Hematopoietic multipotent progenitor cell treated with erythropoietin and hydrocortisone succinate and interleukin-3 and kit ligand, for 4 days (in vitro differentiated cells): ENCODE results near the gene GREM1.

Source experiments
- DNase-seq: peaks from one replicate; pipeline ENCODE4 v3.0.0-alpha.2; 2015

GREM1 gene

GRCh38 chr15:32790352-32790999, 72.7 kb downstream of the GREM1 start:
- DNase-seq, result no peak

- no peak for DNase-seq
Measured at GRCh38 chr15:32792436-32792835, 74.6 kb downstream of the GREM1 start.
